ENCODE results near the gene IFI27L1.
A peak's percentile ranks its signal among the peaks of the same experiment; 100 is the strongest.

The IFI27L1 gene

GRCh38 chr14:94128216-94128839 lies 47.2 kb downstream of the IFI27L1 start:
- H3K9me3 ChIP-seq (replicated peaks in 1 of 2; ENCODE audit: control insufficient read depth in 2 of 2, insufficient read depth in 1 of 2, low read depth in 1 of 2, low read length in 2 of 2) = no peaks in the 10 kb centered on the region
- peaks cover 0 to 1% of the 10 kb centered on the region in 2 donors for H3K36me3 ChIP-seq (replicated peaks in 1 of 2; ENCODE audit: control insufficient read depth in 2 of 2, insufficient read depth in 2 of 2, low read length in 2 of 2)
- peak overlapping the region; percentile 82 for H2AK5ac ChIP-seq (ENCODE audit: low read depth, low read length)
- H3K18ac ChIP-seq (ENCODE audit: low read length) = peak overlapping the region; percentile 7
- no peak overlapping the region for H4K8ac ChIP-seq (ENCODE audit: low read depth, low read length)
- H3K79me1 ChIP-seq (ENCODE audit: low read depth, low read length) = no peaks in the 10 kb centered on the region
- no peak for DNase-seq (ENCODE audit: low spot score)
- H3K4me1 ChIP-seq (ENCODE audit: control insufficient read depth in 2 of 2, insufficient read depth in 1 of 2, low read depth in 1 of 2, low read length in 2 of 2) = peaks cover 0 to 7% of the 10 kb centered on the region in 2 donors
- H4K91ac ChIP-seq (ENCODE audit: low read depth, low read length, poor library complexity) = no peak overlapping the region
- peak overlapping the region; percentile 54 for H2BK5ac ChIP-seq (ENCODE audit: low read length)
- no peak overlapping the region for H2BK12ac ChIP-seq (ENCODE audit: low read length)
- H3K27me3 ChIP-seq (ENCODE audit: control insufficient read depth in 3 of 3, insufficient read depth in 3 of 3, low read depth in 1 of 3, low read length in 3 of 3) = peaks cover 0 to 5% (median 0%) of the 10 kb centered on the region in 3 experiments
- no peak overlapping the region for H3K9ac ChIP-seq (ENCODE audit: low read depth, low read length, poor library complexity)
- peak overlapping the region; percentile 95 for H2AFZ ChIP-seq (ENCODE audit: low read length)
- WGBS, 2 donors (ENCODE audit: extremely low coverage in 2 of 2, insufficient read length in 2 of 2, insufficient replicate concordance in 1 of 2) = no CpG with 5 or more reads among the region's 14 CpGs
- H3K23ac ChIP-seq (ENCODE audit: low read depth, low read length, poor library complexity) = no peak overlapping the region
- H3K4me3 ChIP-seq (ENCODE audit: low read length in 2 of 2) = no peak overlapping the region
- H3K14ac ChIP-seq (ENCODE audit: low read length) = no peak overlapping the region
- no peak overlapping the region for H2BK120ac ChIP-seq (ENCODE audit: low read depth, low read length)
- H3K4ac ChIP-seq (ENCODE audit: low read length) = no peak overlapping the region
- H2BK15ac ChIP-seq (ENCODE audit: low read length) = peak overlapping the region; percentile 19
- no peak overlapping the region for H3K27ac ChIP-seq (replicated peaks; ENCODE audit: low read length)
- H3K4me2 ChIP-seq (ENCODE audit: insufficient read depth, low read length, poor library complexity, severe bottlenecking) = no peak overlapping the region

GRCh38 chr14:94129111-94129757 lies 48.1 kb downstream of the IFI27L1 start, which contains the start of gene IFI27L2:
Gene IFI27L2 (minus strand): TSS chr14:94129604. CDS start chr14:94129564, 40 bp downstream.
- Histone ChIP-seq H3K9ac (ENCODE audit: low read depth, low read length, poor library complexity) (peak within 1 kb of the TSS; percentile 75), H4K8ac (ENCODE audit: low read depth, low read length) (no peak within 1 kb of the TSS), H3K27ac (replicated peaks; ENCODE audit: low read length) (peak within 1 kb of the TSS; percentile 61), H3K4ac (ENCODE audit: low read length) (no peak within 1 kb of the TSS), H2BK5ac (ENCODE audit: low read length) (peak within 1 kb of the TSS; percentile 54), H2AK5ac (ENCODE audit: low read depth, low read length) (peak within 1 kb of the TSS; percentile 82), H2BK15ac (ENCODE audit: low read length) (peak within 1 kb of the TSS; percentile 19), H3K9me3 (replicated peaks in 1 of 2; ENCODE audit: control insufficient read depth in 2 of 2, insufficient read depth in 1 of 2, low read depth in 1 of 2, low read length in 2 of 2) (no peaks in the 10 kb centered on the region), H3K14ac (ENCODE audit: low read length) (no peak within 1 kb of the TSS), H3K4me3 (ENCODE audit: low read length in 2 of 2) (peak within 1 kb of the TSS; percentile 47 to 80), H3K23ac (ENCODE audit: low read depth, low read length, poor library complexity) (no peak within 1 kb of the TSS), H3K4me2 (ENCODE audit: insufficient read depth, low read length, poor library complexity, severe bottlenecking) (peak within 1 kb of the TSS; percentile 68), H2BK120ac (ENCODE audit: low read depth, low read length) (no peak within 1 kb of the TSS), H3K27me3 (ENCODE audit: control insufficient read depth in 3 of 3, insufficient read depth in 3 of 3, low read depth in 1 of 3, low read length in 3 of 3) (no peaks in the 10 kb centered on the region), H3K18ac (ENCODE audit: low read length) (peak within 1 kb of the TSS; percentile 79), H4K91ac (ENCODE audit: low read depth, low read length, poor library complexity) (no peak within 1 kb of the TSS), H2BK12ac (ENCODE audit: low read length) (no peak within 1 kb of the TSS), H3K36me3 (replicated peaks in 1 of 2; ENCODE audit: control insufficient read depth in 2 of 2, insufficient read depth in 2 of 2, low read length in 2 of 2) (peaks cover 0 to 1% of the 10 kb centered on the region in 2 donors), H2AFZ (ENCODE audit: low read length) (peak within 1 kb of the TSS; percentile 95), H3K4me1 (ENCODE audit: control insufficient read depth in 2 of 2, insufficient read depth in 1 of 2, low read depth in 1 of 2, low read length in 2 of 2) (peaks cover 0 to 7% of the 10 kb centered on the region in 2 donors), H3K79me1 (ENCODE audit: low read depth, low read length) (no peaks in the 10 kb centered on the region)
- DNase-seq (ENCODE audit: low spot score) = peak; percentile 80
- no CpG with 5 or more reads among the region's 27 CpGs for WGBS, 2 donors (ENCODE audit: extremely low coverage in 2 of 2, insufficient read length in 2 of 2, insufficient replicate concordance in 1 of 2)

GRCh38 chr14:94129758-94130414 lies 48.8 kb downstream of the IFI27L1 start:
- Histone ChIP-seq H3K23ac (ENCODE audit: low read depth, low read length, poor library complexity) (no peak overlapping the region), H3K27ac (replicated peaks; ENCODE audit: low read length) (peak overlapping the region; percentile 49), H2BK120ac (ENCODE audit: low read depth, low read length) (no peak overlapping the region), H3K9ac (ENCODE audit: low read depth, low read length, poor library complexity) (no peak overlapping the region), H3K79me1 (ENCODE audit: low read depth, low read length) (no peaks in the 10 kb centered on the region), H2BK15ac (ENCODE audit: low read length) (no peak overlapping the region), H3K4ac (ENCODE audit: low read length) (no peak overlapping the region), H3K4me3 (ENCODE audit: low read length in 2 of 2) (peak overlapping the region; percentile 47 to 69), H3K36me3 (replicated peaks in 1 of 2; ENCODE audit: control insufficient read depth in 2 of 2, insufficient read depth in 2 of 2, low read length in 2 of 2) (peaks cover 0 to 1% of the 10 kb centered on the region in 2 donors), H4K91ac (ENCODE audit: low read depth, low read length, poor library complexity) (no peak overlapping the region), H2AFZ (ENCODE audit: low read length) (peak overlapping the region; percentile 95), H3K9me3 (replicated peaks in 1 of 2; ENCODE audit: control insufficient read depth in 2 of 2, insufficient read depth in 1 of 2, low read depth in 1 of 2, low read length in 2 of 2) (no peaks in the 10 kb centered on the region), H2BK5ac (ENCODE audit: low read length) (no peak overlapping the region), H2BK12ac (ENCODE audit: low read length) (no peak overlapping the region), H4K8ac (ENCODE audit: low read depth, low read length) (no peak overlapping the region), H3K18ac (ENCODE audit: low read length) (no peak overlapping the region), H3K27me3 (ENCODE audit: control insufficient read depth in 3 of 3, insufficient read depth in 3 of 3, low read depth in 1 of 3, low read length in 3 of 3) (no peaks in the 10 kb centered on the region), H2AK5ac (ENCODE audit: low read depth, low read length) (no peak overlapping the region), H3K14ac (ENCODE audit: low read length) (no peak overlapping the region), H3K4me2 (ENCODE audit: insufficient read depth, low read length, poor library complexity, severe bottlenecking) (peak overlapping the region; percentile 68), H3K4me1 (ENCODE audit: control insufficient read depth in 2 of 2, insufficient read depth in 1 of 2, low read depth in 1 of 2, low read length in 2 of 2) (peaks cover 0 to 7% of the 10 kb centered on the region in 2 donors)
- no CpG with 5 or more reads among the region's 12 CpGs for WGBS, 2 donors (ENCODE audit: extremely low coverage in 2 of 2, insufficient read length in 2 of 2, insufficient replicate concordance in 1 of 2)
- DNase-seq (ENCODE audit: low spot score) = peak; percentile 42

All from neuronal stem cell (in vitro differentiated cells).